Measurements from ENCODE around the gene LHX4.

The LHX4 gene

GRCh38 chr1:180257486-180257885 is 27.4 kb downstream of the LHX4 start:
- Histone ChIP-seq H3K4me3 (ENCODE audit: control insufficient read depth in 1 of 7, extremely low read depth in 1 of 7, insufficient read depth in 4 of 7, low read depth in 2 of 7, low read length in 6 of 7) (no peak overlapping the region), H3K27me3 (replicated peaks in 2 of 5; ENCODE audit: control insufficient read depth in 4 of 5, insufficient read depth in 5 of 5, low read length in 4 of 5) (peaks cover 0 to 34% (median 3%) of the 10 kb centered on the region in 5 experiments), H3K27ac (ENCODE audit: insufficient read depth in 1 of 2, low read depth in 1 of 2, low read length in 2 of 2, poor library complexity in 1 of 2, severe bottlenecking in 2 of 2) (no peak overlapping the region), H3K4me1 (ENCODE audit: control extremely low read depth in 1 of 4, control insufficient read depth in 4 of 4, insufficient read depth in 4 of 4, low read length in 3 of 4) (no peaks in the 10 kb centered on the region), H3K9me3 (ENCODE audit: control extremely low read depth in 1 of 5, control insufficient read depth in 4 of 5, insufficient read depth in 2 of 5, low read depth in 1 of 5, low read length in 4 of 5) (no peaks in the 10 kb centered on the region), H3K36me3 (ENCODE audit: control insufficient read depth in 4 of 4, insufficient read depth in 4 of 4, low read length in 3 of 4) (no peaks in the 10 kb centered on the region)
- CTCF ChIA-PET = interaction anchor here (0.7 to 1.1 kb wide), 3 partner anchors 8 to 225 kb away, joined by 3 read pairs; no protein-coding TSS in a partner anchor
- POLR2A ChIA-PET = no interaction called here
- 65% methylated on average over 6 of the region's 8 CpGs for WGBS (ENCODE audit: insufficient coverage)
- no peak for DNase-seq

- CTCF ChIA-PET = interaction anchor here (1.0 kb wide), 1 partner anchor 164 kb away, joined by 3 read pairs; no protein-coding TSS in a partner anchor
These were observed 28.2 kb downstream of the LHX4 start for GRCh38 chr1:180258290-180258689.

GRCh38 chr1:180258935-180259334 is 28.9 kb downstream of the LHX4 start:
- Histone ChIP-seq H3K9me3 (ENCODE audit: control extremely low read depth in 1 of 5, control insufficient read depth in 4 of 5, insufficient read depth in 2 of 5, low read depth in 1 of 5, low read length in 4 of 5) (no peaks in the 10 kb centered on the region), H3K27me3 (replicated peaks in 2 of 5; ENCODE audit: control insufficient read depth in 4 of 5, insufficient read depth in 5 of 5, low read length in 4 of 5) (peaks cover 0 to 38% (median 3%) of the 10 kb centered on the region in 5 experiments), H3K4me3 (ENCODE audit: control insufficient read depth in 1 of 7, extremely low read depth in 1 of 7, insufficient read depth in 4 of 7, low read depth in 2 of 7, low read length in 6 of 7) (no peak overlapping the region), H3K4me1 (ENCODE audit: control extremely low read depth in 1 of 4, control insufficient read depth in 4 of 4, insufficient read depth in 4 of 4, low read length in 3 of 4) (no peaks in the 10 kb centered on the region), H3K36me3 (ENCODE audit: control insufficient read depth in 4 of 4, insufficient read depth in 4 of 4, low read length in 3 of 4) (no peaks in the 10 kb centered on the region), H3K27ac (ENCODE audit: insufficient read depth in 1 of 2, low read depth in 1 of 2, low read length in 2 of 2, poor library complexity in 1 of 2, severe bottlenecking in 2 of 2) (no peak overlapping the region)
- ChIA-PET CTCF (no interaction called here), POLR2A (no interaction called here)
- WGBS (ENCODE audit: insufficient coverage) = 100% methylated on average over 3 of the region's 5 CpGs
- DNase-seq = no peak

More at GRCh38 chr1:180258290-180258689, 28.2 kb downstream of the LHX4 start:
- no peaks in the 10 kb centered on the region for H3K36me3 ChIP-seq (ENCODE audit: control insufficient read depth in 4 of 4, insufficient read depth in 4 of 4, low read length in 3 of 4)
- H3K4me3 ChIP-seq (ENCODE audit: control insufficient read depth in 1 of 7, extremely low read depth in 1 of 7, insufficient read depth in 4 of 7, low read depth in 2 of 7, low read length in 6 of 7) = no peak overlapping the region
- peaks cover 0 to 36% (median 3%) of the 10 kb centered on the region in 5 experiments for H3K27me3 ChIP-seq (replicated peaks in 2 of 5; ENCODE audit: control insufficient read depth in 4 of 5, insufficient read depth in 5 of 5, low read length in 4 of 5)
- H3K27ac ChIP-seq (ENCODE audit: insufficient read depth in 1 of 2, low read depth in 1 of 2, low read length in 2 of 2, poor library complexity in 1 of 2, severe bottlenecking in 2 of 2) = no peak overlapping the region
- no peak for DNase-seq
- H3K9me3 ChIP-seq (ENCODE audit: control extremely low read depth in 1 of 5, control insufficient read depth in 4 of 5, insufficient read depth in 2 of 5, low read depth in 1 of 5, low read length in 4 of 5) = no peaks in the 10 kb centered on the region
- WGBS (ENCODE audit: insufficient coverage) = 95% methylated on average over 11 of the region's 12 CpGs
- no peaks in the 10 kb centered on the region for H3K4me1 ChIP-seq (ENCODE audit: control extremely low read depth in 1 of 4, control insufficient read depth in 4 of 4, insufficient read depth in 4 of 4, low read length in 3 of 4)
- POLR2A ChIA-PET = no interaction called here

GRCh38 chr1:180259431-180260338 is 29.6 kb downstream of the LHX4 start:
- H3K4me1 ChIP-seq (ENCODE audit: control extremely low read depth in 1 of 4, control insufficient read depth in 4 of 4, insufficient read depth in 4 of 4, low read length in 3 of 4) = no peaks in the 10 kb centered on the region
- ChIA-PET POLR2A (no interaction called here), CTCF (no interaction called here)
- no peak overlapping the region for H3K4me3 ChIP-seq (ENCODE audit: control insufficient read depth in 1 of 7, extremely low read depth in 1 of 7, insufficient read depth in 4 of 7, low read depth in 2 of 7, low read length in 6 of 7)
- H3K27me3 ChIP-seq (replicated peaks in 2 of 5; ENCODE audit: control insufficient read depth in 4 of 5, insufficient read depth in 5 of 5, low read length in 4 of 5) = peaks cover 0 to 38% (median 3%) of the 10 kb centered on the region in 5 experiments
- H3K27ac ChIP-seq (ENCODE audit: insufficient read depth in 1 of 2, low read depth in 1 of 2, low read length in 2 of 2, poor library complexity in 1 of 2, severe bottlenecking in 2 of 2) = no peak overlapping the region
- 90% methylated on average over 17 of the region's 22 CpGs for WGBS (ENCODE audit: insufficient coverage)
- no peaks in the 10 kb centered on the region for H3K9me3 ChIP-seq (ENCODE audit: control extremely low read depth in 1 of 5, control insufficient read depth in 4 of 5, insufficient read depth in 2 of 5, low read depth in 1 of 5, low read length in 4 of 5)
- no peak for DNase-seq
- no peaks in the 10 kb centered on the region for H3K36me3 ChIP-seq (ENCODE audit: control insufficient read depth in 4 of 4, insufficient read depth in 4 of 4, low read length in 3 of 4)

GRCh38 chr1:180260541-180260940 is 30.5 kb downstream of the LHX4 start:
- POLR2A ChIA-PET = no interaction called here

DNA sequence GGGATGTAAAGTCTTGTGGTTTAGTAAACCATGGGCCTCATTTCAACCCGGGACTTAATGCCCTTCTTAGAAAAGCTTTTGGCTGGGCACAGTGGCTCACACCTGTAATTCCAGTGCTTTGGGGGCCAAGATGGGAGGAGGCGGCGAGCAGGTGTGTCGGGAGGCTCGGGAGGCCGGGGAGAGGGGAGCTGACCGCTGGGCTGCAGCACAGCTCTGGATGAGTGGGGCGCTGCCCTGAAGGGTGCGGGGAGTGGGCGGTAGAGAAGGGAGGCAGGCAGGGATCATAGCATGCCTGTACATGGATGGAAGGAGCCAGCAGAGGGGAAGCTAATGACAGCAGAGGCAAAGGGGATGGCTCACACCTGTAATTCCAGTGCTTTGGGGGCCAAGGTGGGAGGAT is 31.0 kb downstream of the LHX4 start:
- no peaks in the 10 kb centered on the region for H3K4me1 ChIP-seq (ENCODE audit: control extremely low read depth in 1 of 4, control insufficient read depth in 4 of 4, insufficient read depth in 4 of 4, low read length in 3 of 4)
- ChIA-PET CTCF (interaction anchor here (1.3 kb wide), 1 partner anchor 9 kb away, joined by 9 read pairs; no protein-coding TSS in a partner anchor), POLR2A (no interaction called here)
- no peaks in the 10 kb centered on the region for H3K36me3 ChIP-seq (ENCODE audit: control insufficient read depth in 4 of 4, insufficient read depth in 4 of 4, low read length in 3 of 4)
- H3K4me3 ChIP-seq (ENCODE audit: control insufficient read depth in 1 of 7, extremely low read depth in 1 of 7, insufficient read depth in 4 of 7, low read depth in 2 of 7, low read length in 6 of 7) = no peak overlapping the region
- DNase-seq = no peak
- no peaks in the 10 kb centered on the region for H3K9me3 ChIP-seq (ENCODE audit: control extremely low read depth in 1 of 5, control insufficient read depth in 4 of 5, insufficient read depth in 2 of 5, low read depth in 1 of 5, low read length in 4 of 5)
- H3K27me3 ChIP-seq (replicated peaks in 2 of 5; ENCODE audit: control insufficient read depth in 4 of 5, insufficient read depth in 5 of 5, low read length in 4 of 5) = peaks cover 0 to 38% (median 3%) of the 10 kb centered on the region in 5 experiments
- no peak overlapping the region for H3K27ac ChIP-seq (ENCODE audit: insufficient read depth in 1 of 2, low read depth in 1 of 2, low read length in 2 of 2, poor library complexity in 1 of 2, severe bottlenecking in 2 of 2)
- WGBS (ENCODE audit: insufficient coverage) = 95% methylated on average over 10 of the region's 10 CpGs

More at GRCh38 chr1:180260541-180260940, 30.5 kb downstream of the LHX4 start:
- Histone ChIP-seq H3K27me3 (replicated peaks in 2 of 5; ENCODE audit: control insufficient read depth in 4 of 5, insufficient read depth in 5 of 5, low read length in 4 of 5) (peaks cover 0 to 38% (median 3%) of the 10 kb centered on the region in 5 experiments), H3K27ac (ENCODE audit: insufficient read depth in 1 of 2, low read depth in 1 of 2, low read length in 2 of 2, poor library complexity in 1 of 2, severe bottlenecking in 2 of 2) (no peak overlapping the region), H3K9me3 (ENCODE audit: control extremely low read depth in 1 of 5, control insufficient read depth in 4 of 5, insufficient read depth in 2 of 5, low read depth in 1 of 5, low read length in 4 of 5) (no peaks in the 10 kb centered on the region), H3K4me1 (ENCODE audit: control extremely low read depth in 1 of 4, control insufficient read depth in 4 of 4, insufficient read depth in 4 of 4, low read length in 3 of 4) (no peaks in the 10 kb centered on the region), H3K4me3 (ENCODE audit: control insufficient read depth in 1 of 7, extremely low read depth in 1 of 7, insufficient read depth in 4 of 7, low read depth in 2 of 7, low read length in 6 of 7) (no peak overlapping the region), H3K36me3 (ENCODE audit: control insufficient read depth in 4 of 4, insufficient read depth in 4 of 4, low read length in 3 of 4) (no peaks in the 10 kb centered on the region)
- WGBS (ENCODE audit: insufficient coverage) = 96% methylated on average over 11 of the region's 13 CpGs
- CTCF ChIA-PET = no interaction called here
- no peak for DNase-seq

- Histone ChIP-seq H3K36me3 (ENCODE audit: control insufficient read depth in 4 of 4, insufficient read depth in 4 of 4, low read length in 3 of 4) (no peaks in the 10 kb centered on the region), H3K27ac (ENCODE audit: insufficient read depth in 1 of 2, low read depth in 1 of 2, low read length in 2 of 2, poor library complexity in 1 of 2, severe bottlenecking in 2 of 2) (no peak overlapping the region), H3K4me1 (ENCODE audit: control extremely low read depth in 1 of 4, control insufficient read depth in 4 of 4, insufficient read depth in 4 of 4, low read length in 3 of 4) (no peaks in the 10 kb centered on the region), H3K4me3 (ENCODE audit: control insufficient read depth in 1 of 7, extremely low read depth in 1 of 7, insufficient read depth in 4 of 7, low read depth in 2 of 7, low read length in 6 of 7) (no peak overlapping the region), H3K27me3 (replicated peaks in 2 of 5; ENCODE audit: control insufficient read depth in 4 of 5, insufficient read depth in 5 of 5, low read length in 4 of 5) (peaks cover 0 to 38% (median 3%) of the 10 kb centered on the region in 5 experiments), H3K9me3 (ENCODE audit: control extremely low read depth in 1 of 5, control insufficient read depth in 4 of 5, insufficient read depth in 2 of 5, low read depth in 1 of 5, low read length in 4 of 5) (no peaks in the 10 kb centered on the region)
- WGBS (ENCODE audit: insufficient coverage) = 89% methylated on average over 7 of the region's 7 CpGs
- no peak for DNase-seq
- ChIA-PET POLR2A (no interaction called here), CTCF (interaction anchor here (0.6 to 1.3 kb wide), 2 partner anchors 9 to 269 kb away, joined by 3 to 9 read pairs; no protein-coding TSS in a partner anchor)
These were observed 31.6 kb downstream of the LHX4 start for GRCh38 chr1:180261524-180262155.

Data from common myeloid progenitor, CD34-positive (primary cell).